SK-MEL-5 (cell line): ENCODE measurements around the gene LRMDA. TPM values are rescaled to one million over a fixed set of nuclear protein-coding genes. Genes with fewer than 3 reads are reported as not detected.
"Not testable (repeated sequence)": the region's sequence is repeated elsewhere in the genome, so short reads cannot be mapped to it uniquely, and the experiment has no call there.

Source experiments
- DNase-seq: peaks from one replicate; pipeline ENCODE4 v3.0.0-alpha.2; 2016; ENCODE audit warnings: low read depth, low spot score
- in situ Hi-C: cut with HindIII; loops from 2 replicates; pipeline ENCODE4 v1.10.0; 2016; ENCODE audit warnings: low sequenced_read_pairs, high pct_unique_total_duplicates, low pct_unique_long_range_greater_than_20kb
- total RNA-seq: library from RNA; depleted of rRNA; stranded (reverse); fragments of >200 nt; shearing (Covaris generic); gene quantifications from 2 replicates; pipeline ENCODE4 v1.2.3, GENCODE V29; 2014

The LRMDA gene
- total RNA-seq, 1 experiment from 2014 or later, result 25.2 TPM

GRCh38 chr10:75733135-75733890, 301.9 kb downstream of the LRMDA start:
- in situ Hi-C loops, result no loop called here
- DNase-seq, result no peak

GRCh38 chr10:75736151-75736640, 304.8 kb downstream of the LRMDA start:
- no peak for DNase-seq
- in situ Hi-C loops, result no loop called here

DNA sequence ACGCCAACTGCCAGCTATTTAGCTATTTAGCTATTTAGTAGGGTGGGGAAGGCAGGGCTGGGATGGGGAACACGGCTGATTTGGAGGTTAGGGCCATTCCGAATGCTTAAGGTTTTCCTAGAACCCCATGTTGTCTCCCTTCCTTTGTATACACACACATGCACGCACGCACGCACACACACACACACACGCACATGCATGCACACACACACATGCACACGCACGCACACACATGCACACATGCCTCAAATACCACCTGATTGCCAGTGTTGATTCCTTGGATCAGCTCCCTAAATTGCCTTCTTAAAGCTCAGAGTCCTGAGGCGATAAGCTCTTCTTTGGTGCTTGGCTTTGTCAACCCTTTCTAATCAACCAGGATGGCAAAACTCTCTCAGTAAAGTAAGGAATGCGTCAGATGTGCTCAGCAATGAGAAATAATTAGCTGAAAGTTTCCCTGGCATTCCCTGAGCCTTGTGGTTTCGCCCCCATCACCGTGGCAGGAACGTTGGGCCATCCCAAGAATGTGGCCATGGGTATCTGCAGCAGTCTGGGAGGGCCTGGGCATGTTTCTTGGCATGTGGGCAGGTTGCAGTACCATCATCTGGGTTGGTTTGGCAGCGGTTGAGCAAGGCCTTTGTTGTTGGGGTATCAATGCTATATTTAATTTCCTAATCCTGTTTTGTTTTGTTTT, 305.6 kb downstream of the LRMDA start:
- in situ Hi-C loops, result no loop called here

GRCh38 chr10:75737580-75737949, 306.1 kb downstream of the LRMDA start:
- in situ Hi-C loops, result no loop called here
- DNase-seq, result no peak

More for the DNA sequence above, 305.6 kb downstream of the LRMDA start:
- DNase-seq, result no peak

DNA sequence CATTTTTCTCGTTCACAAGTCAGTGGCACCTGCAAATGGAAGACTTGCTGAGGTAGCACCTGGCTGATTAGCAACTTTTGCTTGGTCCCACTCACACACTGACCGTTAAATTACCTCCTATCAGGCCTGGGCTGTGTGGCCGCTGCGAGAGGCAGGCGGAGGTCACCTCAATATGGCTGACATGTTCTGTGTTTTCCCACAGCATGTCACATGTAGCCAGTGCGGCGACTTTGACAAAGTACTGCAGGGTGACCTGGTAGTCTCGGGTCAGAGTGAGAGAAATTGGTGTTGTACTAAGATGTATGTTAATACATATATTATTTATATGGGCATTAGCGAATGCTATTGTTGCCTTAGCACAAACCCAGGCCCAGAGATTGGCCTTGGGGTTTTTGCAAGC, 307.5 kb downstream of the LRMDA start:
- DNase-seq, result no peak
- in situ Hi-C loops, result no loop called here

- in situ Hi-C loops, result no loop called here
- DNase-seq, result no peak
These were observed 308.2 kb downstream of the LRMDA start for GRCh38 chr10:75739414-75740143.

DNA sequence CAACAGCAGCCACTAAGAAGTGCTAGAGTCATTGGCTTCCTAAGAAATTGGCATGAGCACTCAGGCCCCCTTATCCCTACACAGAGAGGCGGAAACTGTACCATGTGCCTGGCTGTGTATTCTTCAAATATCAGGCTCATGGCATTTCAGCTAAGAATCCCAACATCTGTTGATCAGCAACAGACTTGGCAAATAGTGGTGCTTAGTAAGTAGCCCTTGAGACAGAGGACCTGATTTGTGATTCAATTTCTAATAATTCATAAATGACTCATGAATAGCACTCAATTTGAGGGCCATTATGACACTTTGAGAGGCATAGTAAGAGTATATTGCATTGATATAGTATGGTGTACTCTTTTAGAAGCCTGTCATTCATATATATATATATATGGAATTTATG, 309.1 kb downstream of the LRMDA start:
- in situ Hi-C loops, result no loop called here
- no peak for DNase-seq

- in situ Hi-C loops, result no loop called here
These were observed 310.9 kb downstream of the LRMDA start for GRCh38 chr10:75742355-75742754.

DNA sequence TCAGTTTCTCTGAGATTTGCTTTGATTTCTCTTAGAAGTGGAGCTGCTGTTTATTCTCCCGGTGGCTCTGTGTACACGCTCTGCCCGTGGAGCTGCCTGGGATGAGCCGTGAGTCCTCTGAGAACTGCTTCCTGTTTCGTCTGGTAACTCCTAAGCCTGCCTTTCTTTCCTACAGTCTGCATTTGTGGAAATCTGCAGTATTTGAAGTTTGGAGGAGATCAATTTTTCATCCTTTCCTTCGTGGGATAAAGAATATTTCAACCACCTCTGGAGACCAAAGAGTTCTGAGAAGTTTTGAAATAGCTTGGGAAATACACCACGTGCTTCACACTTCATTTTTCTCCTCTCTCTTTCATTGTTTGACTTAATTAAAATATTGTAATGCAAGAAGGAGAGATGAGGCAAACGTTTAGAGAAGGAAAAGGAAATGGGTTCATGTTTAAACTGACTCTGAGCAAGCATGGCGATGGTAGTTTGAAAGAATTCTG, 311.9 kb downstream of the LRMDA start:
- DNase-seq, result no peak
- in situ Hi-C loops, result no loop called here

More at GRCh38 chr10:75742355-75742754, 310.9 kb downstream of the LRMDA start:
- no peak for DNase-seq

DNA sequence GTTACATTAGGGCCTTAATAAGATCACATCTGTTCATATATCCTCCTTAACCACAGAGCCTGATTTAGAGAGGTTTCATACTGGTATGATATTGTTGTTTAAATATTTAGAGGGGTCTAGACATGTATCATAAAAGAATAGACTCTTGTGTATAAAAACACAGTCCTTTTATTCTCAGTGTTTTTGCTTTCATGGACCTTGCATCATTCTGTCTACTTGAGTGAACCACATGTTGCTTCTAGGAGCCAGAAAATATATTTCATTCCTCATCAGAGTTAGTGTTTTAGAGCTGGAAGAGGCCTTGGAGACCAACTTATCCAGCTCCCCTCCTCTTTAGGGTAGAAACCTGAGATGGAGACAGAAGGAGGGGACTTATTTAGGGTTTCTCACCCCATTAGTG, 312.8 kb downstream of the LRMDA start:
- in situ Hi-C loops, result no loop called here
- peak; percentile 69 for DNase-seq

- in situ Hi-C loops, result no loop called here
- no peak for DNase-seq
These were observed 314.9 kb downstream of the LRMDA start for GRCh38 chr10:75746356-75746755.

DNA sequence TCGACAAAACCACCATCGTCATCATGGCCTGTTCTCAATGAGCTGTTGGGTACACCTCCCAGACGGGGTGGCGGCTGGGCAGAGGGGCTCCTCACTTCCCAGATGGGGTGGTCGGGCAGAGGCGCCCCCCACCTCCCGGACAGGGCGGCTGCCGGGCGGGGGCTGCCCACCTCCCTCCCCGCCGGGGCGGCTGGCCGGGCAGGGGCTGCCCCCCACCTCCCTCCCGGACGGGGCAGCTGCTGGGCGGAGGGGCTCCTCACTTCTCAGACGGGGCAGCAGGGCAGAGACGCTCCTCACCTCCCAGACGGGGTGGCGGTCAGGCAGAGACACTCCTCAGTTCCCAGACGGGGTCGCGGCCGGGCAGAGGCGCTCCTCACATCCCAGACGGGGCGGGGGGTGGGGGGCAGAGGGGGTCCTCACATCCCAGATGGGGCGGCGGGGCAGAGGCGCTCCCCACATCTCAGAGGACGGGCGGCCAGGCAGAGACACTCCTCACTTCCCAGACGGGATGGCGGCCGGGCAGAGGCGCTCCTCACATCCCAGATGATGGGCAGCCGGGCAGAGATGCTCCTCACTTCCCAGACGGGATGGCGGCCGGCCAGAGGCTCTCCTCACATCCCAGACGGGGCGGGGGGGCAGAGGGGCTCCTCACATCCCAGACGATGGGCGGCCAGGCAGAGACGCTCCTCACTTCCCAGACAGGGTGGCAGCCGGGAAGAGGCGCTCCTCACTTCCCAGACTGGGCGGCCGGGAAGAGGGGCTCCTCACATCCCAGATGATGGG, 318.9 kb downstream of the LRMDA start:
- in situ Hi-C loops, DNase-seq: not testable (repeated sequence)

DNA sequence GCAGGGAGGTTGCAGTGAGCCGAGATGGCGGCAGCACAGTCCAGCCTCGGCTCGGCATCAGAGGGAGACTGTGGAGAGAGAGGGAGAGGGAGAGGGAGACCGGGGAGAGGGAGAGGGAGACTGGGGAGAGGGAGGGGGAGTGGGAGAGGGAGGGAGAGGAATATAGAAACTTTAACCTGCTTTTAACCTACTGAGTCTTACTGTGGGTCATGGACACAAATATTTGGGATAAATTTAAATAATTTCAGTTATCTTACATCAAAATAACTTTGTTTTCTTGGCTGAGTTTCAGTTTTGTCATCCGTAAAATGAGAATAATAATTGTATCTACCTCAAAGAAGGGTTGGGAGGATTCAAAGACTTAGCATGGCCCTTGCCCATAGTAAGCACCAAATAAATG, 319.8 kb downstream of the LRMDA start:
- in situ Hi-C loops, result no loop called here
- no peak for DNase-seq

DNA sequence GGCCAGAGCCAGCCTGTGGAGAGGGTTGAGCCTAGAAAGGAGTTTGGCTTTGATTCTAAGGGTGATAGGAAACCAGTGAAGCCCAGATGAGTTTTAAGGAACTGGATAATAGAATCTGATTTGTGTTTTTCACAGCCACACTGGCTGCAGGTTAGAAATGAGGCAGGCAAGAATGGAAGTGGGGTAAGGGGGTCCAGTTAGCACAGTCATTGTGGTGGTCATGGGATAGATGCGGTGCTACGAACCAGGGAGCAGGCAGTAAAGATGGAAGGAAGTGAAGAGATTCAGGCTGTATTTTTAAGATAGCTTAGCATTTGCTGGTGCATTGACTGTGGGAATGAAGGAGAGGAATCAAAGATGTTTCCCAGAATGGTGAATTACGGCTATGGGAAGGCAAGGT, 322.2 kb downstream of the LRMDA start:
- DNase-seq, result no peak
- in situ Hi-C loops, result no loop called here

DNA sequence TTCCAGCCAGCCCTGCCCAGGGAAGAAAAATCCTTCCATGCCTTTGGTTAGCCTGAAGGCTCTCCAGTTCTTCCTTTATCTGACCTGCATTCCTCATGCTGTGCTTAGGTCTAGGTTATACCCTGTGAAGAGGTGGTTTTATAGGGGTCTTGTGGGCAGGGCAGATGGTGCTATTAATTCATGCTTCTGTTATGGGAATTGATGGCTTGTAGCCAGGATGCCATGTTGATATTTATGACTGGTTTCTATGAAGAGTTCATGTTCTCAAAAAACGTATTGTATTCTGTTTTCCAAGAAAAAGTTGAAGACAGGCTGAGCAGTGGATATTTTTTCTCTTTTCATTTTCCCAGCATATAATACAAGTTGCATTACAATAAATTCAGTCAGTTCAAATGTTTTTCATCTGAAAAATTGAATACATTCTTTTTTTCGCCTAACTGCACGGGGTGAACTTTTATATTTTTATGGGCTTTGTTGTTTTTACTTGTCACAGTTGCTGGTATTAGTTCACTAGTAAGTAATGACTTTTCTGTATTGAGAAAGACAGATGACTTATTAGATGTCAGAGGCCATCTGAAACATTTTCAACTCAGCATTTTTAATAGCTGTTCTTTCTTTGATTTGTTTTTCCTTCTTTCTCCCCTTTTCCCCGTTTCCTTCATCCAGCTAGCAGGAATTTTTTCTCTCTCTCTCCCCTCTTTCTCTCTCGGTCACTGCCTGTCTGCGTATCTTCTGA, 322.8 kb downstream of the LRMDA start:
- in situ Hi-C loops, result no loop called here
- DNase-seq, result no peak

DNA sequence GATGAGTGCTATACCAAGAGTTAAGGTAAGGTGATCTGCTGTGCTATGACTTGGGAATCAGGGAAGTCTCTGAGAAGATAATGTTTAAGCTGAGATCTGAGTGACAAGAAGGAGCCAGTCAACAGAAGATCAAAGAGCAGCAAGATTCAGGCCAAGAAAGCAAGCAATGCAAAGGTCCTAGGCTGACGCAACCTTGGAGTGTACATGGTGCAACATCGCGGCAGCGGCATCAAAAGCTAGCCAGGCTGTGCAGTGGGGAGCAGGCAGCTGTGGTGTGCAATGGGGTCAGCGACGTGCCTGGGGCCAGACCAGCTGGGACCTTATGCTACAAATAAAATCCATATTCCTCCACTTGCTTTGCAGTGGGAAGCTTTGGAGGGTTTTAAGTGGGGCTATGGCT, 324.1 kb downstream of the LRMDA start:
- in situ Hi-C loops, result no loop called here
- no peak for DNase-seq

- in situ Hi-C loops, result no loop called here
- no peak for DNase-seq
These were observed 329.9 kb downstream of the LRMDA start for GRCh38 chr10:75761289-75761688.
